DND-41 (cell line): ENCODE data around the gene DEGS1.

Source experiments
- ATAC-seq: fragments of 200-7000 bp; cut with Tn5 transposase; 3 replicates; pipeline ENCODE4 v1.9.1; 2021; ENCODE audit warnings: low read depth; ENCODE audit not compliant: insufficient read depth
- DNase-seq: peaks from one replicate; pipeline ENCODE4 v3.0.0-alpha.2; 2020
- H2AFZ ChIP-seq: 2 replicates; pipeline ENCODE4 v1.6.0; 2012; ENCODE audit warnings: low read depth, low read length
- H3K27ac ChIP-seq: 2 replicates; pipeline ENCODE4 v1.5.1; 2012; ENCODE audit warnings: low read length, inconsistent platforms
- H3K27me3 ChIP-seq: fragments of 200-600 bp; sonication (generic); 2 replicates; pipeline ENCODE4 v1.6.0; 2012; ENCODE audit warnings: low read length, mild to moderate bottlenecking, inconsistent platforms; ENCODE audit not compliant: insufficient read depth, poor library complexity
- H3K36me3 ChIP-seq: 2 replicates; pipeline ENCODE4 v1.5.1; 2012; ENCODE audit warnings: low read length, inconsistent platforms; ENCODE audit not compliant: insufficient read depth
- H3K4me1 ChIP-seq: 2 replicates; pipeline ENCODE4 v1.5.1; 2012; ENCODE audit warnings: mild to moderate bottlenecking, low read length; ENCODE audit not compliant: insufficient read depth
- H3K4me2 ChIP-seq: 2 replicates; pipeline ENCODE4 v1.6.0; 2012; ENCODE audit warnings: mild to moderate bottlenecking, moderate library complexity, low read length, inconsistent platforms; ENCODE audit not compliant: insufficient read depth
- H3K4me3 ChIP-seq, 2 experiments: fragments of 200-600 bp in 1 of 2; shearing (Covaris generic) in 1 of 2; 2 replicates each; pipeline ENCODE4 v1.5.1; 2012 to 2016; ENCODE audit warnings: inconsistent platforms in 2 of 2, low read length in 2 of 2, mild to moderate bottlenecking in 2 of 2, low read depth in 1 of 2, moderate library complexity in 1 of 2
- H3K79me2 ChIP-seq: 2 replicates; pipeline ENCODE4 v1.6.0; 2012; ENCODE audit warnings: low read length, inconsistent platforms; ENCODE audit not compliant: insufficient read depth
- H3K9ac ChIP-seq: 2 replicates; pipeline ENCODE4 v1.6.0; 2012; ENCODE audit warnings: low read depth, mild to moderate bottlenecking, inconsistent platforms, low read length, moderate library complexity
- H3K9me3 ChIP-seq: 2 replicates; pipeline ENCODE4 v1.5.1; 2012; ENCODE audit warnings: low read length, moderate library complexity, mild to moderate bottlenecking, inconsistent platforms; ENCODE audit not compliant: insufficient read depth, severe bottlenecking
- H4K20me1 ChIP-seq: 2 replicates; pipeline ENCODE4 v1.6.0; 2012; ENCODE audit warnings: low read length; ENCODE audit not compliant: insufficient read depth
- CTCF ChIP-seq: IDR thresholded peaks from 2 replicates; pipeline ENCODE4 v1.5.1; 2012; ENCODE audit warnings: borderline replicate concordance, low read length, moderate library complexity, mild to moderate bottlenecking; ENCODE audit not compliant: poor library complexity, severe bottlenecking; ENCODE audit errors: extremely low read depth
- EZH2 ChIP-seq: IDR thresholded peaks from 3 replicates; pipeline ENCODE4 v1.6.1; 2012; ENCODE audit warnings: borderline replicate concordance, low read depth, mild to moderate bottlenecking, moderate library complexity, low read length, inconsistent platforms; ENCODE audit not compliant: severe bottlenecking

DEGS1 gene

GRCh38 chr1:224223819-224224714, 41.0 kb downstream of the DEGS1 start:
- no peaks in the 10 kb centered on the region for H3K79me2 ChIP-seq
- no peak overlapping the region for H3K4me2 ChIP-seq
- H3K4me1 ChIP-seq = no peaks in the 10 kb centered on the region
- no peak overlapping the region for H3K4me3 ChIP-seq
- peaks cover 17% of the 10 kb centered on the region for H3K36me3 ChIP-seq
- H3K9me3 ChIP-seq = no peaks in the 10 kb centered on the region
- no peak overlapping the region for H3K27ac ChIP-seq
- H3K27me3 ChIP-seq = no peaks in the 10 kb centered on the region
- H4K20me1 ChIP-seq = no peaks in the 10 kb centered on the region
- DNase-seq (no peak), ATAC-seq (no peak)
- TF ChIP-seq EZH2 (no peak), CTCF (no peak)
- H2AFZ ChIP-seq = no peak overlapping the region
- H3K9ac ChIP-seq = no peak overlapping the region

- peaks cover 29% of the 10 kb centered on the region for H3K36me3 ChIP-seq
- no peak overlapping the region for H3K4me3 ChIP-seq
- H3K79me2 ChIP-seq = no peaks in the 10 kb centered on the region
- H3K9ac ChIP-seq = no peak overlapping the region
- H3K4me2 ChIP-seq = no peak overlapping the region
- DNase-seq (no peak), ATAC-seq (no peak)
- no peaks in the 10 kb centered on the region for H3K9me3 ChIP-seq
- H3K27me3 ChIP-seq = no peaks in the 10 kb centered on the region
- no peak for TF ChIP-seq CTCF
- no peak for TF ChIP-seq EZH2
- H4K20me1 ChIP-seq = no peaks in the 10 kb centered on the region
- no peak overlapping the region for H3K27ac ChIP-seq
- H2AFZ ChIP-seq = no peak overlapping the region
- H3K4me1 ChIP-seq = no peaks in the 10 kb centered on the region
Measured at GRCh38 chr1:224226849-224227502, 43.9 kb downstream of the DEGS1 start.

GRCh38 chr1:224234017-224234416, 51.0 kb downstream of the DEGS1 start:
- Histone ChIP-seq H3K27ac (no peak overlapping the region), H3K27me3 (no peaks in the 10 kb centered on the region), H3K9me3 (no peaks in the 10 kb centered on the region), H3K36me3 (peaks cover 44% of the 10 kb centered on the region), H2AFZ (no peak overlapping the region), H3K4me3 (no peak overlapping the region), H3K4me2 (no peak overlapping the region), H3K79me2 (no peaks in the 10 kb centered on the region), H4K20me1 (no peaks in the 10 kb centered on the region), H3K4me1 (no peaks in the 10 kb centered on the region), H3K9ac (no peak overlapping the region)
- TF ChIP-seq CTCF (no peak), EZH2 (no peak)
- DNase-seq (no peak), ATAC-seq (no peak)
